Stimulated activated CD4-positive, alpha-beta T cell treated with anti-CD3 and anti-CD28 coated beads, Interleukin-2, amount 100 ng/mL, for 48 hours (primary cell): ENCODE data around the gene CDKN2C.
A peak's percentile ranks its signal among the peaks of the same experiment; 100 is the strongest.
"Not testable (repeated sequence)": the region's sequence is repeated elsewhere in the genome, so short reads cannot be mapped to it uniquely, and the experiment has no call there.

Experiments used
- DNase-seq, 2 donors: peaks; one replicate each; pipeline ENCODE4 v3.0.0-alpha.2; 2020

Gene CDKN2C

GRCh38 chr1:50969611-50970508 lies at the start of gene CDKN2C:
Gene CDKN2C (plus strand): TSS chr1:50970245. CDS start chr1:50970369, 124 bp downstream.
- DNase-seq = peak in 1 of 2 donors; percentile 31

GRCh38 chr1:50920409-50920808 lies 49.6 kb upstream of the CDKN2C start:
- DNase-seq = no peak

- no peak for DNase-seq
Measured at GRCh38 chr1:50921029-50921428, 49.0 kb upstream of the CDKN2C start.

GRCh38 chr1:50923564-50923963 lies 46.5 kb upstream of the CDKN2C start:
- DNase-seq = no peak

GRCh38 chr1:50929376-50929958 lies 40.6 kb upstream of the CDKN2C start:
- DNase-seq = no peak

- no peak for DNase-seq
Measured at GRCh38 chr1:50930193-50930592, 39.9 kb upstream of the CDKN2C start.

- DNase-seq = no peak
Measured at GRCh38 chr1:50930965-50931737, 38.9 kb upstream of the CDKN2C start.

GRCh38 chr1:50932043-50932442 lies 38.0 kb upstream of the CDKN2C start:
- not testable (repeated sequence) for DNase-seq

- not testable (repeated sequence) for DNase-seq
Measured at GRCh38 chr1:50933770-50934169, 36.3 kb upstream of the CDKN2C start.

GRCh38 chr1:50934838-50935237 lies 35.2 kb upstream of the CDKN2C start:
- no peak for DNase-seq

GRCh38 chr1:50935276-50935675 lies 34.8 kb upstream of the CDKN2C start:
- DNase-seq = not testable (repeated sequence)

GRCh38 chr1:50936321-50936720 lies 33.7 kb upstream of the CDKN2C start:
- DNase-seq = no peak

- no peak for DNase-seq
Measured at GRCh38 chr1:50940291-50940690, 29.8 kb upstream of the CDKN2C start.

GRCh38 chr1:50942334-50942733 lies 27.7 kb upstream of the CDKN2C start:
- DNase-seq = no peak

- no peak for DNase-seq
Measured at GRCh38 chr1:50949286-50949982, 20.6 kb upstream of the CDKN2C start.

GRCh38 chr1:50950396-50950795 lies 19.6 kb upstream of the CDKN2C start:
- DNase-seq = no peak

- DNase-seq = not testable (repeated sequence)
Measured at GRCh38 chr1:50952566-50952965, 17.5 kb upstream of the CDKN2C start.

- DNase-seq = no peak
Measured at GRCh38 chr1:50955116-50955515, 14.9 kb upstream of the CDKN2C start.

- no peak for DNase-seq
Measured at GRCh38 chr1:50959303-50959912, 10.6 kb upstream of the CDKN2C start.

GRCh38 chr1:50959913-50960844 lies 9.9 kb upstream of the CDKN2C start, which contains the start of gene FAF1:
Gene FAF1 (minus strand): TSS chr1:50960267. CDS start chr1:50959811, 456 bp downstream.
- DNase-seq = peak; percentile 94 to 95

- DNase-seq = no peak
Measured at GRCh38 chr1:50964863-50965262, 5.2 kb upstream of the CDKN2C start.
